Measurements from ENCODE around the gene MCM7. TPM values are rescaled to one million over a fixed set of nuclear protein-coding genes. Genes with fewer than 3 reads are reported as not detected.
A peak's percentile ranks its signal among the peaks of the same experiment; 100 is the strongest.

The MCM7 gene
- total and polyA plus RNA-seq, 2 of the 4 experiments (the other 2 are of a cell fraction) = 104 to 137 TPM

- Histone ChIP-seq H3K27me3 (ENCODE audit: control insufficient read depth, insufficient read depth, low read length) (no peaks in the 10 kb centered on the region), H2BK120ac (ENCODE audit: low read depth, low read length) (no peak overlapping the region; the same call in 1 of the 2 replicates), H2BK5ac (ENCODE audit: low read depth, low read length, poor library complexity, severe bottlenecking) (peak overlapping the region; percentile 39), H4K91ac (ENCODE audit: insufficient read depth, low read depth, low read length) (peak overlapping the region; percentile 68; the same call in 1 of the 2 replicates), H3K27ac (ENCODE audit: insufficient read depth, low read length) (peak overlapping the region; percentile 73), H3K18ac (ENCODE audit: low read depth, low read length) (no peak overlapping the region; the same call in 1 of the 2 replicates), H2AK5ac (ENCODE audit: low read depth, low read length) (no peak overlapping the region; the same call in 1 of the 2 replicates), H3K4me3 (ENCODE audit: insufficient read depth, low read depth, low read length) (peak overlapping the region; percentile 54), H4K5ac (ENCODE audit: low read depth, low read length) (peak overlapping the region; percentile 24), H2BK15ac (ENCODE audit: low read depth, low read length) (no peak overlapping the region), H3K56ac (ENCODE audit: extremely low read depth, insufficient read depth, low read length) (peak overlapping the region; percentile 58; the same call in 1 of the 2 replicates), H3K4me1 (ENCODE audit: control insufficient read depth, insufficient read depth, low read length) (peaks cover 15% of the 10 kb centered on the region), H2BK20ac (ENCODE audit: low read depth, low read length) (no peak overlapping the region), H3K79me1 (ENCODE audit: low read depth in 1 of 2, low read length in 2 of 2) (peaks cover 28 to 64% of the 10 kb centered on the region in 2 experiments), H3K14ac (replicated peaks; ENCODE audit: low read depth, low read length) (0 out of 2 replicates have a peak overlapping the region, but pooled peaks have one; percentile 27), H3K23ac (ENCODE audit: low read depth, low read length) (peak overlapping the region; percentile 65; the same call in 1 of the 2 replicates), H3K4me2 (ENCODE audit: low read depth, low read length) (peak overlapping the region; percentile 87), H3K9ac (ENCODE audit: low read depth, low read length) (peak overlapping the region; percentile 75), H2AFZ (replicated peaks; ENCODE audit: low read length, poor library complexity) (peak overlapping the region; percentile 94), H2AK9ac (replicated peaks; ENCODE audit: low read depth, low read length, poor library complexity) (peak overlapping the region; percentile 97), H3K36me3 (ENCODE audit: control insufficient read depth, insufficient read depth, low read length) (peaks cover 48% of the 10 kb centered on the region), H3K9me1 (ENCODE audit: insufficient read depth, low read length) (peaks cover 5% of the 10 kb centered on the region; the same call in 1 of the 2 replicates), H4K8ac (ENCODE audit: low read depth in 2 of 2, low read length in 2 of 2) (peak overlapping the region in 1 of 2 experiments; percentile 82; a peak in 1 of 4 replicates), H3K4ac (ENCODE audit: low read depth, low read length) (peak overlapping the region; percentile 76), H3K9me3 (ENCODE audit: control insufficient read depth, insufficient read depth, low read length) (no peaks in the 10 kb centered on the region), H4K20me1 (ENCODE audit: insufficient read depth, low read length) (peaks cover 7% of the 10 kb centered on the region; the same call in 1 of the 2 replicates)
- dilution Hi-C loops (cut with HindIII; ENCODE audit: low sequenced_read_pairs, unreplicated experiment) (no loop called here), intact Hi-C loops (cut with micrococcal nuclease) (loop anchor here (1.0 to 2.0 kb wide), 3 partner anchors 10 to 51 kb away; partner anchors contain the start of genes CNPY4, TAF6 and ZSCAN21), in situ Hi-C loops (cut with MboI; ENCODE audit: low sequenced_read_pairs) (no loop called here)
- peak; percentile 98 for DNase-seq
- no TSS peak for BruUV-seq (replicated peaks)
- peak; percentile 79 for ATAC-seq (ENCODE audit: low read depth)
- CTCF ChIA-PET = interaction anchor here (1.3 kb wide), 1 partner anchor 10 kb away, joined by 5 read pairs; no protein-coding TSS in a partner anchor
- POLR2A ChIA-PET (ENCODE audit: unreplicated experiment) = interaction anchor here (0.8 kb wide), 1 partner anchor 14 kb away, joined by 3 read pairs; no protein-coding TSS in a partner anchor
- 1% methylated on average over 26 of the region's 61 CpGs; no CpG with 5 or more reads in 1 of the 2 experiments for WGBS, 2 experiments (ENCODE audit: extremely low coverage in 2 of 2, insufficient read length in 1 of 2)
- no peak for TF ChIP-seq MAFK (IDR thresholded peaks at IDR 0.05; ENCODE audit: low read depth, low read length)
- no peak for TF ChIP-seq CEBPB (IDR thresholded peaks at IDR 0.05; ENCODE audit: low read depth, low read length)
- TF ChIP-seq POLR2A (IDR thresholded peaks at IDR 0.05; ENCODE audit: low read depth, low read length) = peak; percentile 59
- TF ChIP-seq USF2 (IDR thresholded peaks at IDR 0.05; ENCODE audit: low read depth, low read length) = no peak
- peak; percentile 89 for TF ChIP-seq MAZ (IDR thresholded peaks at IDR 0.05; ENCODE audit: borderline replicate concordance, low read depth, low read length)
- no peak; the same call in none of the 2 replicates for TF ChIP-seq CHD1 (IDR thresholded peaks at IDR 0.05; ENCODE audit: low read depth, low read length)
- no peak for TF ChIP-seq CTCF (conservative IDR thresholded peaks at IDR 0.05; ENCODE audit: low read depth, low read length)
- TF ChIP-seq RCOR1 (IDR thresholded peaks at IDR 0.05; ENCODE audit: insufficient replicate concordance, low read length) = peak; percentile 57
- no peak for TF ChIP-seq NFE2L2 (IDR thresholded peaks at IDR 0.05; ENCODE audit: low read depth, low read length)
- TF ChIP-seq MXI1 (IDR thresholded peaks at IDR 0.05; ENCODE audit: borderline replicate concordance, low read depth, low read length) = peak; percentile 94
- TF ChIP-seq SMC3 (IDR thresholded peaks at IDR 0.05; ENCODE audit: low read depth, low read length) = no peak
- TF ChIP-seq RFX5 (IDR thresholded peaks at IDR 0.05; ENCODE audit: low read depth, low read length) = no peak
- TF ChIP-seq FOS (IDR thresholded peaks at IDR 0.05; ENCODE audit: low read depth, low read length) = 0 out of 2 replicates have a peak, but pooled peaks have one; percentile 2
- TF ChIP-seq RAD21 (IDR thresholded peaks at IDR 0.05; ENCODE audit: low read length) = no peak
Measured at GRCh38 chr7:100100420-100101015, 679 bp downstream of the MCM7 start.
